Erythroblast (primary cell): ENCODE measurements around the gene TMEM86B.

Experiments
- GATA1 ChIP-seq: IDR thresholded peaks from 2 replicates; pipeline ENCODE4 v1.6.1; 2011; ENCODE audit warnings: low read depth, mild to moderate bottlenecking, control low read depth, low read length, moderate library complexity
- POLR2A ChIP-seq: IDR thresholded peaks from 2 replicates; pipeline ENCODE4 v1.6.1; 2011; ENCODE audit warnings: mild to moderate bottlenecking, low read length

DNA sequence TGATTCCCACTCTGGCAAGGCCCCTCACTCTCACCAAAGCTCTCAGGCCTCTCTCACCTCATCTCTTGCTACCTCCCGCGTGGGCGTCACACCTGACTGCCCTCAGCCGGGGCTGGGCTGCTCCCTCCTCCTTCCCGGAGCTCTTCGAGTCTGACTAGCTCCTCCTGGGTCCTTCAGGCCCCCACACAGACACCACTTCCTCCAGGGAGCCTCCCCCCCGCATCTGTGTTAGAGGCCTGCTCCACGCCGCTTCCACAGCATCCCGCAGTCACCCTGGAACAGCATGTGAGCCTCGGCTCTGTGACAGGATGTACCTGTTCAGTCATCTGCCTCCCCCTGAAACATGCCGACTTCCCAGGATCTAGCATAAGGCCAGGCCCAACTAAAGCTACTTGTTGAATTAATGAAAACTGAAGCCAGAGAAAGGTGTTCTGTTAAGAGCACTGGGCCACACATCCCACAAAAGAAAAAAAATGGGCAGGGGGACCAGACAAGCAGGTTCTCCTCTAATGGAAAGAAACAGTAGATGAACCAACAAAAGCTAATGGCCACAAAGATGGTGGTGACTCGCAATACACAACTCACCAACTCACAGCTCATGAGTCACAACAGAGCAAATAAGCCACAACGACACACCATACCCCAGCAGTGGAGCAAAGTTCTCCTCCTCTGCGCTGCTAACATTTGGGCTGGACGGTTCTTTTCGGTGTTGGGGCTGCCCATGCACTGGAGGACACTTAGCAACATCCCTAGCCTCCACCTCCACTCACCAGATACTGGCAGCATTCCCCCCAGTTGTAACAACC lies 27.3 kb upstream of the TMEM86B start:
- TF ChIP-seq POLR2A (no peak), GATA1 (no peak)
